Upper lobe of right lung (tissue), 1 donor: ENCODE results near the gene TTLL12. TPM values are rescaled to one million over a fixed set of nuclear protein-coding genes. Genes with fewer than 3 reads are reported as not detected.

Experiments
- ATAC-seq: fragments of 200-7000 bp; cut with Tn5 transposase; one replicate; pipeline ENCODE4 v1.9.1; 2020; ENCODE audit warnings: mild to moderate bottlenecking, moderate library complexity
- DNase-seq: peaks from one replicate; pipeline ENCODE4 v3.0.0-alpha.2; 2020
- H3K27ac ChIP-seq: fragments of 200-600 bp; one replicate; pipeline ENCODE4 v1.8.0; 2022
- H3K27me3 ChIP-seq: fragments of 200-600 bp; one replicate; pipeline ENCODE4 v1.8.0; 2022; ENCODE audit warnings: mild to moderate bottlenecking
- H3K36me3 ChIP-seq: fragments of 200-600 bp; one replicate; pipeline ENCODE4 v1.8.0; 2022
- H3K4me1 ChIP-seq: fragments of 200-600 bp; one replicate; pipeline ENCODE4 v1.8.0; 2022
- H3K4me3 ChIP-seq: fragments of 200-600 bp; one replicate; pipeline ENCODE4 v1.8.0; 2022; ENCODE audit warnings: mild to moderate bottlenecking
- H3K9me3 ChIP-seq: fragments of 200-600 bp; one replicate; pipeline ENCODE4 v1.8.0; 2022
- CTCF ChIP-seq: fragments of 200-600 bp; IDR thresholded peaks from one replicate; pipeline ENCODE4 v1.8.0; 2022; ENCODE audit warnings: antibody characterized with exemption
- intact Hi-C: fragments of 100-400 bp; cut with DNase I; formaldehyde crosslinking; loops from one replicate; pipeline ENCODE4 v1.11.0; 2022
- total RNA-seq: library from RNA; stranded (reverse); fragmentation: NEBNext Ultra II Directional; extraction: Animal tissue kit (Norgen Biotek cat#: 25700); gene quantifications from one replicate; pipeline ENCODE4 v1.2.1, GENCODE V29; 2021
- donor health status: DM: no; HTN: yes; CAD: no; lungs with severe emphysema.

TTLL12 gene
- total RNA-seq, 1 donor from 2014 or later = 20.5 TPM

GRCh38 chr22:43173976-43174720 lies 12.8 kb downstream of the TTLL12 start:
- intact Hi-C loops = no loop called here
- H3K4me1 ChIP-seq = no peaks in the 10 kb centered on the region
- peaks cover 55% of the 10 kb centered on the region for H3K36me3 ChIP-seq
- ATAC-seq (no peak), DNase-seq (no peak)
- TF ChIP-seq CTCF = no peak
- no peak overlapping the region for H3K27ac ChIP-seq
- H3K4me3 ChIP-seq = no peak overlapping the region
- H3K27me3 ChIP-seq = no peaks in the 10 kb centered on the region
- H3K9me3 ChIP-seq = no peaks in the 10 kb centered on the region

DNA sequence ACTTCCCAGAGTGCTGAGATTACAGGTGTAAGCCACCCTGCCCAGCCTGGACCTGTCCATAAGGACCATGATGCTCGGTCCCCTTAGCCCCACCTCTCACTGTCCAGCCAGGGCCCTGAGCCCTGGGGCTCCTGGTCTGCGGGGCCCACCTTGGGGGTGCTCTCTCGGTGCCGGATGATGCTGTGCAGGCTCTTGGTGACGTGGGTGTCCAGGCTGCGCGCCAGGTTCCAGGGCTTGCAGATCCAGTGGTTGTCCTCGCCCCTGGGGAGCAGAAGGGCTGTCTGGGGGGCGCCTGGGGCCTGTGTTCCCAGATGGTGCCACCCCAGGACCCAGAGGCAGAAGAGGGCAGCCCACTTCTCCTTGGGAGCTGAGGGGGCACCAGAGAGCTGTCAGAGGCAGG lies 13.4 kb downstream of the TTLL12 start:
- no peak for DNase-seq
- Histone ChIP-seq H3K4me1 (no peaks in the 10 kb centered on the region), H3K9me3 (no peaks in the 10 kb centered on the region), H3K27me3 (no peaks in the 10 kb centered on the region), H3K36me3 (peaks cover 52% of the 10 kb centered on the region), H3K4me3 (no peak overlapping the region), H3K27ac (no peak overlapping the region)
- ATAC-seq = no peak
- TF ChIP-seq CTCF = no peak
- intact Hi-C loops = no loop called here

GRCh38 chr22:43172191-43172590 lies 14.7 kb downstream of the TTLL12 start:
- Histone ChIP-seq H3K4me1 (no peaks in the 10 kb centered on the region), H3K36me3 (peaks cover 58% of the 10 kb centered on the region), H3K27me3 (no peaks in the 10 kb centered on the region), H3K4me3 (no peak overlapping the region), H3K9me3 (no peaks in the 10 kb centered on the region), H3K27ac (no peak overlapping the region)
- intact Hi-C loops = no loop called here
- no peak for TF ChIP-seq CTCF
- DNase-seq (no peak), ATAC-seq (no peak)

GRCh38 chr22:43171607-43172006 lies 15.3 kb downstream of the TTLL12 start:
- Histone ChIP-seq H3K9me3 (no peaks in the 10 kb centered on the region), H3K36me3 (peaks cover 58% of the 10 kb centered on the region), H3K4me3 (no peak overlapping the region), H3K4me1 (no peaks in the 10 kb centered on the region), H3K27ac (no peak overlapping the region), H3K27me3 (no peaks in the 10 kb centered on the region)
- no peak for ATAC-seq
- intact Hi-C loops = no loop called here
- no peak for DNase-seq
- TF ChIP-seq CTCF = no peak

GRCh38 chr22:43171019-43171491 lies 15.9 kb downstream of the TTLL12 start:
- Histone ChIP-seq H3K36me3 (peaks cover 55% of the 10 kb centered on the region), H3K27me3 (no peaks in the 10 kb centered on the region)
- no peak for ATAC-seq

More at GRCh38 chr22:43171019-43171491, 15.9 kb downstream of the TTLL12 start:
- no peak for TF ChIP-seq CTCF
- no peak for DNase-seq
- intact Hi-C loops = no loop called here
- Histone ChIP-seq H3K4me1 (no peaks in the 10 kb centered on the region), H3K27ac (no peak overlapping the region), H3K9me3 (no peaks in the 10 kb centered on the region), H3K4me3 (no peak overlapping the region)
